OCI-M2 (cell line): Measurements from ENCODE around the gene NDC80.
"Not testable (repeated sequence)": the region's sequence is repeated elsewhere in the genome, so short reads cannot be mapped to it uniquely, and the experiment has no call there.

ENCODE experiments used
- DNase-seq: peaks from one replicate; lab custom pipeline; 2025; ENCODE audit not compliant: unreplicated experiment; lab: John Stamatoyannopoulos, UW

Gene NDC80

DNA sequence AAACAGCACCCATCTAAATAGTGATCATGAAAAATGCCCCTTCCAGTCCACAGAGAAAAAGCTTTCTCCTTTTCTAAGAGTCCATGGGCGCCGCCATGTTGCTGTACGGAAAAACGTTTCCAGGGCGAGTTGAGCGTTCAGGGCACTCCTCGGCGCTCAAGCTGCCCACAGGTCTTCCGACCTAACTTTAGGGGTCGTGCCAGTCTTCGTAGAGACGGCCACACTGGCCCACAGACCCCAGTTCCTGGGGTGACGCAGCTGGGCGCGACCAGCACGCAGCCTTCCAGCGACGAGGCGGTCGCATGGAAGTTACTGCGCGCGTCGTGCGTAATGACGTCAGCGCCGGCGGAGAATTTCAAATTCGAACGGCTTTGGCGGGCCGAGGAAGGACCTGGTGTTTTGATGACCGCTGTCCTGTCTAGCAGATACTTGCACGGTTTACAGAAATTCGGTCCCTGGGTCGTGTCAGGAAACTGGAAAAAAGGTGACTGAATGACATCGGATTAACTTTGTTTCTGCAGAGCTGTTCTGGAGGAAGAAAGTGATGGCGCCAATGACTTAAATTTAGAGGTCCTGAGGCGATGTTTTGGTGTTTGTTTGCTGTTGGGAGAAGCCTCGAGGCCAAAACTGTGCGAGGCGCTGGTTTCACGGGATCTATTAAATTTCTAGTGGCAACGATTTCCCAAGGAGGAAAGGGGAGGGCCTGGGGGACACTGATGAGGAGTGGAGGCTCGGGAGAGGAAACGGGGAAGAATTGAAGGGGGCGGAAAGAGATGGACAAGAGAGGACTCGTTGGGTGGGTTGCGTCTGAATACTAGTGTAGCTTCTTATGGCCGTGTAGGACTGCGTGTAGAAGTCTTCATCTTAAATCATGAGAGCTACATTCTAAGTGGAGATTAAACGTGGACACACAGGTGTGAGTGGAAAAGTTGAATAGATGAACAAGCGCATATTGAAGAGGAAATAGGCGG, at the start of gene NDC80, which contains the start of gene METTL4:
NDC80 (plus strand) TSS at position 358 of the 971 bp plus-strand sequence. CDS start 1,429 bp downstream, outside the sequence.
METTL4 (minus strand) TSS at position 306 of the 971 bp plus-strand sequence. CDS start 4,289 bp downstream, outside the sequence.
- DNase-seq: peak; percentile 18

DNA sequence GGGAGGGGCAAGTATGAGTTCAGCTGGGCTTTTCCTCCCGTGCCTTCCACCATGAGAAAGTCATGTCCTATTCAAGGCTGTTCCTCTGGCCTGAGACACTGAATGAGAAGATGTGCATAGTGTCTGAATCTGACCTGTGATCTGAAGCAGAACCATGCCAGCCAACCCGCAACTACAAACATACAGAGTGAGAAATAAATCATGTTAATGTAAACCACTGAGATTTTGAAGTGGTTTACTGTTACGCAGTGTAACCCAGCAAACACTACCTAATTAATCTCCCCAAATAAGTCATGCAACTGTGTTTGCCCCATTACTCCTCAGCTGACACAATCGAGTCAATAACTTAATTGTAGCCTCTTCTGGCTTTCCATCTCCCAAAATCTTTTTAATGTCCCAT, 49.2 kb upstream of the NDC80 start:
- DNase-seq: no peak

GRCh38 chr18:2524794-2525198, 46.6 kb upstream of the NDC80 start:
- DNase-seq: not testable (repeated sequence)

- DNase-seq: no peak
Measured at GRCh38 chr18:2526329-2526728, 45.0 kb upstream of the NDC80 start.

- no peak for DNase-seq
Measured at GRCh38 chr18:2529154-2529553, 42.2 kb upstream of the NDC80 start.

- no peak for DNase-seq
Measured at GRCh38 chr18:2531751-2532150, 39.6 kb upstream of the NDC80 start.

GRCh38 chr18:2532797-2533196, 38.6 kb upstream of the NDC80 start:
- no peak for DNase-seq

DNA sequence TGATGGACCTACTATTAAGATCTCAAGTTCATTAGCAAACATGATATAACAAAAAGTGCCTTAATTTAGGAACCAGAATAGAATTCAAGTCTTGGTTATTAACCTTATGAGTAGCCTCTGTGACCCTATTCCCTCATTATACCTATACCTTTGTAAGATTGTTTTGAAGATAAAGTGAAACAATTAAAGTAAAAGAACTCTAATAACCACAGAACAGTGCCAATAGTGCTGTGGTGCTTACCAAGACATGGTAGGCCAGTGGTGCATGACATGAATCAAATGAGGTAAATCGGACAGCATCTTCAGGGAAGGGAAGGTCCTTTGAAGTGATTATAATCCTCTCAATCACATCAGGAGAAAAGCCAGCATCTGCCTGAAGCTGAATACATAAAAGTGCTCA, 36.5 kb upstream of the NDC80 start:
- DNase-seq: no peak

DNA sequence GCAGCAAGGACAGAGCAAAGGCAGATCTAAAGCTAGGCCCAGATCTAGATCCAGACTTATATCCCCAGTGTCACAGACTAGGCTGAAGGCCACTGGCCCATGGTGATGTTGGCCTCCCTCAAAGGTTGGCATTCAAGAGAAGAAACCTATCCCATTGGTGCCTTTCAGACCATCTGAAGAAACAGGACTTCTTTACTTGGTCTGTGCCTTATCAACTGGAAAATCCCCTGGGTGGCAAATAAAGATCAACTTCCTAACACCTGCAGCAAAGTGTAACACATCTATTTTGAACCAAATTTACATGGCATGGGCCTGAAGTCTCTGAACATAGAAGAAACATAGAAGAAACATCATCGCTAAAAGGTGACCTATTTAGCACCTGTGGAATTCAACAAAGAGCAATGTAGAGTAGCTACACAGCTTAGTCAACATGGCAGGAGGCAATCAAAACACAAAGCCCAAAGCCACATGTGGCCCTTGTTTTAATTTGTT, 35.9 kb upstream of the NDC80 start:
- no peak for DNase-seq

DNA sequence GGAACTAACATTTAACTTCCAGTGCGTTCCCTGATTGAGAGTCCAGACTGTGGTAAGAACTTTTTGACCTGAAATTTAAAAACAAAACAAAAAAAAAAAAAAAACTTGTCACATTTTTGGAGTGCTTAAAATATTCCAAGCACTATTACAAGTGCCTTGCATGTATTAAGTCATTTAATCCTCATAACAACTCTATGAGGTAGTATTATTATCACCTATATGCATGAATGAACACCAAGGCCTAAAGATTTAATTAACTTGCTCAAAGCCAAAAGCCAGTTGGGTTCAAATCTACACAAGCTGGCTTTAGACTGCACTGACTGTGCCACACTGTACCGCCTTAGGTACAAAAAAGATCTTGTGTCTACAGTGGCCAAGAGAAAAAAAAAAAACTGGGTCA, 35.3 kb upstream of the NDC80 start:
- no peak for DNase-seq

DNA sequence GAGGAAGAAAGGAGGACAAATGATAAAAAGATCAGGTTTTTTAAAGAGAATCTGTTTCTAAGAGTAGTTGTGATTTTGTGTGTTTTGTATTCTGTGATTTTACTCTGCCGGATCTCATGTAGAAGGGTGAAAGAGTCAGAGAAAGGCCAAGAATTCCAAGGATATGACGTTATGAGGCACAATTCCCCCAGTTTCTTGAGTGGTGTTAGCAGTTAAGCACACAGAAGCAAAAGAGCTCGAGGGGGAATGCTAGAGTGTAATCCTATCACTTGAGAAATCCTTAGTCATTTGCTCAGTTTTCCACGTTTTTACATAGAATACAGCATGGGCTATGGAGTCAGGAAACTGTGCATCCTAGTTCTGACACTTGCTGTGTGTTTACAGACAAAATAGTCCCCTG, 34.9 kb upstream of the NDC80 start:
- no peak for DNase-seq

DNA sequence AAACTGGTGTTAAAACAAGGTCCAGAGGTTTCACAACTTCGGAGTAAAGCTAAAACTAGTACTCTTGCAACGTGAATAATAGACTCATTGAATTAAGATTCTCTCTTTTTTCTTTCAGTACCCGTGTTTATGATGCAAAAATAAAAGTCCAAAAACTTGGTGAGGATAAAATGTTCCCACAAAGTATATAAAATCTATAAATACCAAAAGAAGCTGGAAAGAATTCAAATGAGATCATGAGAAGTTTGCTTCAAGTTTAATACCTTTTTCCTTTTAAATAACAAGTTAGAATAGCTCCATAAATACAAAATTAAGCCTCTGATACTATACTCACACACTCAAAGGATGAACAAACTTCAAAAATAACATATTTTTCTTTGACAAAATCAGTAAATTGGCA, 34.1 kb upstream of the NDC80 start:
- DNase-seq: no peak

- no peak for DNase-seq
Measured at GRCh38 chr18:2538236-2538635, 33.1 kb upstream of the NDC80 start.

DNA sequence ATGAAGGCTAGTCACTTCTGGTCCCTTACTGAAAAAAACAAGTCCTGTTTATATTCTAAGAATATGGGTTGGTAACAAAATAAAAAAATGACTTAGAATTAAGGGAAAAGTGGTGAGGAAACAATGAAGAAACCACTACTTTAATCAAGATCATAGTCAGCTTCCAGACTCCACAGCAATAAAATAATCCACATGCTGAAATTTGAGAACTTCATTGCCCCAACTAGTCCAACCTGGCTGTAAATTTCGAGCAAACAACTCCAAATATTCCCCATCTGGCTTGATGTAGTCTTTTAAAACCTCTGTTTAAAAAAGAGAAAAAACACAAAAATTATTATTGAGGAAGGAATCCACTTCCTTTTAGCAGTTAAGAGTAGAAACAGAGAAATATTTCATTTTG, 32.5 kb upstream of the NDC80 start:
- DNase-seq: no peak

GRCh38 chr18:2540575-2540974, 30.8 kb upstream of the NDC80 start:
- DNase-seq: no peak

GRCh38 chr18:2541925-2542563, 29.3 kb upstream of the NDC80 start:
- DNase-seq: not testable (repeated sequence)

DNA sequence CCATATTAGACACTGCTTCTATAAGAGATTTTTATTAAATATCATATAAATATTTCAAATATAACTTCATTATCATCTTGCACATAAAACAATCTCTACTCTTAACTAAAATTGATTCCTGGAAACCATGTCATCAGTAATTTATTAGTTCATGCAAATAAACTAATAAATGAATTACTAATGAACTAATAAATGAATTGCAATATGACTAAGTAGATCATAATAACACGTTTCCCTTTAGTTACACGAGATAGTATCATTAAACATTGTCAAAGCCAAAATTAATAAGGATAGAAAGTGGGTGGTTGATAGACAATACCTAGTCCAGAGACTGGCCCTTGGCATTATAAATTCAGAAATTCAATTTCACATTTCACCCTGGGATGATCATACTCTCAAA, 26.2 kb upstream of the NDC80 start:
- DNase-seq: no peak

DNA sequence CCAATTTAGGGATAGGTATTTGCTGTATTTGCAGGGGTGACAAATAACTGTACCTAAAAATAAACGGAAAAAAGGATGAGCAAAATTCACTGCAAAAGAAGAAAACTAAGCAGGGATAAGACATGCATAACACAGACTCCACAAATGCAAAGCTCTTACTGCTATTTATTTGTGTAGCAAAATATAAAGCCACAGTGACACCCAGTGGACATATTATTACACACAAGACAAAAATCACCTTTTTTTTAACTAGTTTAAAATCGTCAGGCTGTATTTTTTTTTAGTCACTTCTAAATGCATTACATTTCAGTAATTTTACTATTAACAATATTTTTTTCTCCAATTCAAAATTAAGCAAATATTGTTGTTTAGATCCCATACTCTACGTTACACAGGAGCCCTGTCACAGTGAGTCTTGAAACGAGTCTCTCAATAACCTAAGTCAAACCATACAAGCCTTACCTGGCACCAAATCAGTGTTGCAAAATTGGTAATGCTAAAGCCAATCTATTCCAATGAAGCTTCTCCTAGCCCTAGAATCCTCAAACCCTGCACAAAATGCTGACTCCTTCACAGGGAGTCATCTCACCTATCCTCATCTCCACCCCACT, 23.8 kb upstream of the NDC80 start:
- no peak for DNase-seq

DNA sequence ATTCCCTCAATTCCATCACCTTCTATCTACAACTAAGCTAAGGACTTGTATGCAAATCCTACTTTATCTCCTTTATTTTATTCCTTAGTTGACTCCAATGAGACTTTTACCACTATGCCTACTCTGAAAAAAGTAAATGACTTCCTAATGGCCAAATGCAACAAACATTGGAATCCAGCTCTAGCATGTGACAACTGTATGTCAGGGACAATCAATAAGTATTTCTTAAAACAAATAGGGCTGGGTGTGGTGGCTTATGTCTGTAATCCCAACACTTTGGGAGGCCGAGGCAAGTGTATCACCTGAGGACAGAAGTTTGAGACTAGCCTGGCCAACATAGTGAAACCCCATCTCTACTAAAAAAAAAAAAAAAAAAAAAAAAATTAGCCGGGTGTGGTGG, 21.9 kb upstream of the NDC80 start:
- no peak for DNase-seq

DNA sequence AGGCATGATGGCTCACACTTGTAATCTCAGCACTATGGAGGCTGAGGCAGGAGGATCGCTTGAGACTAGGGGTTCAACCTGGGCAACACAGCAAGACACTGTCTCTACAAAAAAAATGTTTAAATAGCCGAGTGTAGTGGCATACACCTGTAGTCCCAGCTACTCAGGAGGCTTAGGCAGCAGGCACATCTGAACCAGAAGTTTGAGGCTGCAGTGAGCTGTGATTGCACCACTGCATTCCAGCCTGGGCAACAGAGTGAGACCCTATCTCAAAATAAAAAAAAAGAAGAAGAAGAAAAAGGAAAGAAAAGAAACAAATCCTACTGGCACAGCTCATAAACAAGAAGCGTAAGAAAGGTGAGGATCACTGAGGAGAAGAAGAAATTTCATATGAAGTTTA, 19.9 kb upstream of the NDC80 start:
- no peak for DNase-seq

DNA sequence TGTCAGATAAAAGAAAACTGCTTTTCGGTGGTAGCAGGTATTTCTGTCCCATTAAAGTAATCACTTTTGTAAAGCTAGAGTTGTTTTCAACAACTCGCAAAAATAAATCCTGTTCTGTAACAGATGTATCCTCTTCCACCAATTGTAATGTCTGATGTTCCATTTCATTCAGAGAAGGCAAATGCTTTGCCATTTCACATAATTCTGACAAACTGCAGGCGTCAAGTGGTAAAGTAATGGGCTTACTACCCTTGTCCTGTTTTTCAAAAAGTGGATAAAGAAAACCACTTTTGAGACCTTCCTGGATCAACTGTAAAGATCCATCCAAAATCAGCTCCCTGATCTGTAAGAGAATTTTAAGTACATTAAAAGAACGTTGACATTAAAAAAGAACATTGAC, 16.7 kb upstream of the NDC80 start:
- no peak for DNase-seq

- no peak for DNase-seq
Measured at GRCh38 chr18:2555895-2556294, 15.5 kb upstream of the NDC80 start.
